SU-DHL-6 (cell line): ENCODE data around the gene AIG1.

ENCODE experiments used
- CTCF ChIP-seq: fragments of 200-600 bp; sonication (generic); IDR thresholded peaks from one replicate; pipeline ENCODE4 v1.5.1; 2017; ENCODE audit warnings: antibody characterized with exemption, mild to moderate bottlenecking, low read length, moderate library complexity; ENCODE audit not compliant: insufficient read depth, poor library complexity, severe bottlenecking
- EZH2phosphoT487 ChIP-seq: fragments of 200-600 bp; sonication (generic), shearing (Covaris generic); conservative IDR thresholded peaks from 2 replicates; pipeline ENCODE4 v1.6.1; 2018; ENCODE audit warnings: mild to moderate bottlenecking, antibody characterized with exemption, low read length, moderate library complexity, mixed read lengths

DNA sequence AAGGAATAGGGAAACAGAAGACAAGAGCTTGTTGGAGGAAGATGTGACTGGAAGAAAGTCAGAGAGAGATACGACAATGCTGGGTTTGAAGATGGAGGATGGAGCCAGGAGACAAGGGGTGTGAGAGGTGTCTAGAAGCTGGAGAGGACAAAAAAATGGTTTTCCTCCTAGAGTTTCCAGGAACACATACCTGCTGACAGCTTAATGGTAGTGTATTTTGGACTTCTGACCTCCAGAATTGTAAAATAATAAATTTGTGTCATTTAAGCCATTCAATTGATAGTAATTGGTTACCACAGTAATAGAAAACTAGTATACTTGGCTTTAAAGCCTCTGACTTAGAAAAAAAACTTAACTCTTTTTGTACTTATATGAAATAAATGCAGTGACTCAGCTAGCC is 3.6 kb downstream of the AIG1 start:
- TF ChIP-seq CTCF (no peak), EZH2phosphoT487 (no peak)
